Epithelial cell of prostate (primary cell): ENCODE results near the gene SHKBP1.

Source experiments
- DNase-seq: peaks from one replicate; pipeline ENCODE4 v3.0.0-alpha.2; 2011; ENCODE audit warnings: low read depth, low spot score
- H3K27ac ChIP-seq: fragments of 450-650 bp; 2 replicates; pipeline ENCODE4 v1.5.1; 2017; ENCODE audit warnings: mild to moderate bottlenecking

SHKBP1 gene

DNA sequence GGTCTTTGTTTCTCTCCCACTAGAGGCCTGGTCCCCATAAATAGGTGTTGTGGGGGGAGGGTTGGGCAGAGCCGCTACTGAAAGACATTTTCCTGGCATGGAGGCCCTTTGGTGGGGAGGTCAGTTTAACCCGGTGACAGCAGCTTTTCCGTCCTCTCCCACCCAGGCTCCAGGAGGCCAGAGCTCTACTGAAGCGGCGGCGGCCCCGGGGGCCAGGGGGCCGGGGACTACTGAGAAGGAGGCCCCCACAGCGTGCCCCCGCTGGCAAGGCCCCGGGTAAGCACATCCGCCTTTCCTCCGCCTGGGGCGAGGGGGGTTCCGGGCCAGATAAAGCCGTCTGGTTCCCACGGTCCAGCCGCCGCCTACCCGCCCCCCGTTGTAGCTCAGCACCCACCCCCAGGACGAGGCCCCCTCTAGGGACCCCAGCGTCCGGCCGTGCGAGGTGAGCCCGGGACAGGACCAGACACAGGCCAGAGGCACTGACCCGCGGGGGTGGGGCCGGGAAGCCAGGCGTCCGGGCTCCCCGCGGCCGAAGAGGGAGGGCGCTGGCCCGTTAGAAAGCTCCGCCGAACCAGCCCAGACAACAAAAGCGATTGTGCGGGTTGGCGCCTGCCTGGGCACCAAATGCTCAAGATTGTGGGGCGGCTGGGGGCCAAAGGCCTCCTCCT lies 23.4 kb downstream of the SHKBP1 start:
- no peak for DNase-seq

DNA sequence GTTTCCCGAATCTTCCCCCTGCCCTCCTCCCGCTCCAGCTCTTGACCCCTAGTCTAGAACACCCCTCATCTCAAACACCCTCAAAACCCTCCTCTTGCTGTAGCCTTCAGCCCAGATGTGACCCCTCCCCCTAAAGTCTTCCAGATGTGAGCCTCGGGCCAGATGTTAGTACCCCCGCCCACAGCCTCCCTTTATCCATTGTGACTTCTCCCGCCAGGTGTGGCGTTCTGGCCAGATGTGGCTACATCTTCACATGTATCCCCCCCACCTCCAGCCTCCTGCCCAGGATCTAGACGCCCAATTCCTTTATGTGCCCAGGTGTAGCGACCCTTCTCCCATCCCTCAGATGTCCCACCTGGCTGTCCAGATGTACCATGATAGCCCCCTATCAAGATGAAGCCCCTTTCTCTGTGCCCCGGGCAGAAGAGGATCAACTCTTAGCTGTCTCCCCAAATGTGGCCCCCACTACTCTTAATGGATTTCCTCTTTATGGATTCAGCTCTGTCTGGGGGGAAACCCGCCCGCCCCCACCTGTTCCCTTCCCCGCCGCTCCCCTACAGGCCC lies 24.0 kb downstream of the SHKBP1 start:
- no peak for DNase-seq
- no peak overlapping the region for H3K27ac ChIP-seq

More for the DNA sequence above, 23.4 kb downstream of the SHKBP1 start:
- H3K27ac ChIP-seq, result no peak overlapping the region

GRCh38 chr19:40601134-40601974 lies 24.7 kb downstream of the SHKBP1 start, which contains the start of gene LTBP4:
LTBP4 (plus strand) TSS chr19:40601369; CDS start chr19:40601388, 19 bp downstream.
- peak within 1 kb of the TSS; percentile 88 for H3K27ac ChIP-seq
- no peak for DNase-seq

DNA sequence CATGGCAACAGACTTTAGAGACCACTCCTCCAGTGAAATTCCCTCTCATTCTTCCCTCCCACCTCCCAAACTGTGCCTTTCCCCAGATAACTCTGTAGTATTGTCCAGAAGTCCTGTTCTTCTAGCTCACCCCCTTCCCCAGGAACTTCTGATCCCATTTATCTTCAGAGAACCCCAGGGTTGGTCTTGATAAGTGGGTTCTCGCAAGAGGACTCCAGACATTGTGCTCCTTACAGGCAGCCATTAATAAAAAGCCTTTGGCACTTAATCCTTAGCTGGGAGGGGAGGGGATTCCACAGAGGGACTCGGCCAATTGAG lies 26.4 kb downstream of the SHKBP1 start:
- no peak for DNase-seq
- H3K27ac ChIP-seq, result peak overlapping the region; percentile 88

DNA sequence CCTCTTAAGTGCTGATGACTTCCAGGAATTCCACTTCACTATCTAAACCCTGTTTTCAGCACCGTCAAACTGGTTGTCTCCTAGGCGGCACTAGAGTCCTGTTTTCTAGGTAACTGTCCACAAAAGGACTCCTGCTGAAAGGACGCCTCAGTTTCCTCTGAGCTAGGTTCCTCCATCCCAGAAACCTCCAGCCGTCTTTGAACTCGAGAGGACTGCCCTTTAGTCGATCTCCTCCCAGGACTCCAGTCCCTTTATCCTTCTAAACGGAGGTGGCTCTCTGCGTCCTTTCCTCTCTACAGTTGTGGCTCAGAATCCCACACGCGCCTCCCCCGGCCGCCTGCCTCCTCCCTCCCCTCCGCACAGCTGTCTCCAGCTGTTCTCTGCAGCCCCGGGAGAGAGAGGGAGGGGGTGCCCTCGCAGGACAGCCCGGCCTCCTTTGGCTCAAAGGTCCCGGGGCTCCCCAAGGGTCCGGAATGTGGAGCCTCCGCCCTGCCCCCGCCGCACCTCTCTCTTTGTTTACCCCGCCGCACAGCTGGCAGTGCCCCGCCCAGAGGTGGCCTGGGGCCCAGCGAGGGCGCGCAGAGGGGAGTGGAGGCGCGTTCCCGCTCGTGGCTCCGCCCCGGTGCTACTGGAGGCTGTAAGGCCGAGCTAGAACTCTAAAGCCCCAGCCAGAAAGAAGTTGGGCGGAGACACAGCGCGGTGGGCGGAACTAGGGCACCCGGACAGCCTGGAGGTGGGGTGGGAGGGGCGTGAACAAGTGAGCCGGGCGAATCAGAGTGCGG lies 26.9 kb downstream of the SHKBP1 start:
- peak overlapping the region; percentile 88 for H3K27ac ChIP-seq
- peak; percentile 91 for DNase-seq

- DNase-seq, result no peak
- H3K27ac ChIP-seq, result peak overlapping the region; percentile 88
Observed at GRCh38 chr19:40604171-40604646, 27.5 kb downstream of the SHKBP1 start.

- H3K27ac ChIP-seq, result peak overlapping the region; percentile 88
- DNase-seq, result no peak
Observed at GRCh38 chr19:40604647-40605215, 28.1 kb downstream of the SHKBP1 start.

GRCh38 chr19:40605216-40605971 lies 28.7 kb downstream of the SHKBP1 start:
- peak; percentile 88 for DNase-seq
- peak overlapping the region; percentile 88 for H3K27ac ChIP-seq

- no peak for DNase-seq
- no peak overlapping the region for H3K27ac ChIP-seq
Observed at GRCh38 chr19:40607311-40608239, 30.9 kb downstream of the SHKBP1 start.

- no peak overlapping the region for H3K27ac ChIP-seq
- no peak for DNase-seq
Observed at GRCh38 chr19:40608240-40608621, 31.6 kb downstream of the SHKBP1 start.

GRCh38 chr19:40608957-40609356 lies 32.3 kb downstream of the SHKBP1 start:
- DNase-seq, result no peak
- H3K27ac ChIP-seq, result peak overlapping the region; percentile 94

DNA sequence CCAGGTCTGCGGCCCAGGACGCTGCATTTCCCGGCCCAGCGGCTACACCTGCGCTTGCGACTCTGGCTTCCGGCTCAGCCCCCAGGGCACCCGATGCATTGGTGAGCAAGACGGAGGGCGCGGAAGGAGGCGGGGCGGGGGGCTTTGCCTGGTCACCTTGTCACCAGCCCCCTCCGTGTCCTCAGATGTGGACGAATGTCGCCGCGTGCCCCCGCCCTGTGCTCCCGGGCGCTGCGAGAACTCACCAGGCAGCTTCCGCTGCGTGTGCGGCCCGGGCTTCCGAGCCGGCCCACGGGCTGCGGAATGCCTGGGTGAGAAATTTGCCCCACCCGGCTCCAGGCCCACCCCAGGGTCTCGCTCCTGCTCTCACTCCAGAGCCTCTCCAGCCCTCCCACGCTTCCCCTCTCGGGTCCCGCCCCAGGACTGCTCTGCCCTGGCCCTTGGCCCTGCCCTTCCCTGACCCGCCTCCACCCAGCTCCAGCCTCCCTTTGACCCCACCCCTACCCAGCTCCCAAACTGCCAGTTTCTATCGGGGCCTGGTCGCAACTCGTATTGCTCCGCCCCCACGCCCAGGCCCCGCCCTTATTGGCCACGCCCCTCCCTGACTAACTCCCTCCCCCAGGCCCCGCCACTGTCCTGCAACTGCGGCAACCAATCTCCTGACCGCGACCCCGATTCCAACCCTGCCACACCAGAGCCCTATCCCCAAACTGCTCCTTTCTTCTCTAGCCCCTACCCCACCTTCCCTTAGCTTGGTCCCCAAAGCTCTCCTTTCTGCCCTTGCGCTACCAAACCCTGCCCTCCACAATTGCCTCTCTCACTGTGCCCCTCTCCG lies 33.1 kb downstream of the SHKBP1 start:
- no peak for DNase-seq
- peak overlapping the region; percentile 94 for H3K27ac ChIP-seq

- peak overlapping the region; percentile 94 for H3K27ac ChIP-seq
Observed at GRCh38 chr19:40610396-40611064, 33.9 kb downstream of the SHKBP1 start.

DNA sequence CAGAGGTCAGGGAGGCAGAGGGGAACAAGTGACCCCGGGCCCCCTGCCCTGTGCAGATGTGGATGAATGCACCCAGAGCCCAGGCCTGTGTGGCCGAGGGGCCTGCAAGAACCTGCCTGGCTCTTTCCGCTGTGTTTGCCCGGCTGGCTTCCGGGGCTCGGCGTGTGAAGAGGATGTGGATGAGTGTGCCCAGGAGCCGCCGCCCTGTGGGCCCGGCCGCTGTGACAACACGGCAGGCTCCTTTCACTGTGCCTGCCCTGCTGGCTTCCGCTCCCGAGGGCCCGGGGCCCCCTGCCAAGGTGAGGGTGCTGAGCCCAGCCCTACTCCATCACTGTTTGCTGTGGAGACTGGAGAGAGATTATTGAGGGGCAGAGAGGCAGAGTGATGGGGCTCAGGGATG lies 34.4 kb downstream of the SHKBP1 start:
- H3K27ac ChIP-seq, result peak overlapping the region; percentile 94
- no peak for DNase-seq

More at GRCh38 chr19:40610396-40611064, 33.9 kb downstream of the SHKBP1 start:
- DNase-seq, result no peak

- H3K27ac ChIP-seq, result peak overlapping the region; percentile 94
- no peak for DNase-seq
Observed at GRCh38 chr19:40611900-40612698, 35.4 kb downstream of the SHKBP1 start.
